Measurements from ENCODE around the gene PTEN. TPM values are rescaled to one million over a fixed set of nuclear protein-coding genes. Genes with fewer than 3 reads are reported as not detected.
"Not testable (repeated sequence)": the region's sequence is repeated elsewhere in the genome, so short reads cannot be mapped to it uniquely, and the experiment has no call there.

The PTEN gene
- total RNA-seq, 1 donor from 2014 or later, result 71.0 TPM

DNA sequence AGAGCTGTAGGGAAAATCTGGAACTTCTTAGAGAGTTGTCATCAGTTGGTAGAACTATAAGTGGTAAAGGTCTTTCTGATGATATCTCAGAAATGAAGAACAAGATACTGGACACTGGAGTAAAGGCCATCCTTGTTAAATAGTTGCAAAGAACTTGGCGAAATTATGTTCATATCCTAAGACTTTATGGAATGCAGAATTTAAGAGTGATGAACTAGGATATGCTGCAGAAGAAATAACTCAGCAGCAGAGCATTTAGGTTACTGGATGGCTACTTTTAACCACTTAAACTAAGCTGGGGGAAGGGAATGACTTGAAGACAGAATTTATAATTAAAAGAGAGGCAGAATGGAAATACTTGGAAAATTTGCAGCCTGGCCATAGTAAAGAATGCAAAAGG, 23.7 kb downstream of the PTEN start:
- DNase-seq (ENCODE audit: low spot score), result no peak
- Mint-ChIP-seq H3K27ac (ENCODE audit: unreplicated experiment) (no peak overlapping the region), H3K4me1 (ENCODE audit: unreplicated experiment) (no peaks in the 10 kb centered on the region), H3K9me3 (ENCODE audit: unreplicated experiment) (no peaks in the 10 kb centered on the region), H3K27me3 (ENCODE audit: unreplicated experiment) (no peaks in the 10 kb centered on the region), H3K36me3 (ENCODE audit: low read depth, unreplicated experiment) (peaks cover 20% of the 10 kb centered on the region), H3K4me3 (ENCODE audit: unreplicated experiment) (peak overlapping the region; percentile 72)
- TF ChIP-seq, protein P1, sequence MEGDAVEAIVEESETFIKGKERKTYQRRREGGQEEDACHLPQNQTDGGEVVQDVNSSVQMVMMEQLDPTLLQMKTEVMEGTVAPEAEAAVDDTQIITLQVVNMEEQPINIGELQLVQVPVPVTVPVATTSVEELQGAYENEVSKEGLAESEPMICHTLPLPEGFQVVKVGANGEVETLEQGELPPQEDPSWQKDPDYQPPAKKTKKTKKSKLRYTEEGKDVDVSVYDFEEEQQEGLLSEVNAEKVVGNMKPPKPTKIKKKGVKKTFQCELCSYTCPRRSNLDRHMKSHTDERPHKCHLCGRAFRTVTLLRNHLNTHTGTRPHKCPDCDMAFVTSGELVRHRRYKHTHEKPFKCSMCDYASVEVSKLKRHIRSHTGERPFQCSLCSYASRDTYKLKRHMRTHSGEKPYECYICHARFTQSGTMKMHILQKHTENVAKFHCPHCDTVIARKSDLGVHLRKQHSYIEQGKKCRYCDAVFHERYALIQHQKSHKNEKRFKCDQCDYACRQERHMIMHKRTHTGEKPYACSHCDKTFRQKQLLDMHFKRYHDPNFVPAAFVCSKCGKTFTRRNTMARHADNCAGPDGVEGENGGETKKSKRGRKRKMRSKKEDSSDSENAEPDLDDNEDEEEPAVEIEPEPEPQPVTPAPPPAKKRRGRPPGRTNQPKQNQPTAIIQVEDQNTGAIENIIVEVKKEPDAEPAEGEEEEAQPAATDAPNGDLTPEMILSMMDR (IDR thresholded peaks at IDR 0.05; ENCODE audit: unreplicated experiment), result no peak

GRCh38 chr10:87887548-87888289, 24.3 kb downstream of the PTEN start:
- H3K27me3 Mint-ChIP-seq (ENCODE audit: unreplicated experiment), result no peaks in the 10 kb centered on the region
- H3K4me3 Mint-ChIP-seq (ENCODE audit: unreplicated experiment), result peak overlapping the region; percentile 21
- no peaks in the 10 kb centered on the region for H3K4me1 Mint-ChIP-seq (ENCODE audit: unreplicated experiment)
- no peaks in the 10 kb centered on the region for H3K9me3 Mint-ChIP-seq (ENCODE audit: unreplicated experiment)
- no peak for DNase-seq (ENCODE audit: low spot score)
- H3K27ac Mint-ChIP-seq (ENCODE audit: unreplicated experiment), result no peak overlapping the region
- peaks cover 20% of the 10 kb centered on the region for H3K36me3 Mint-ChIP-seq (ENCODE audit: low read depth, unreplicated experiment)
- TF ChIP-seq, protein P1 (IDR thresholded peaks at IDR 0.05; ENCODE audit: unreplicated experiment), result no peak

- Mint-ChIP-seq H3K27ac (ENCODE audit: unreplicated experiment) (no peak overlapping the region), H3K9me3 (ENCODE audit: unreplicated experiment) (no peaks in the 10 kb centered on the region)
Measured at GRCh38 chr10:87895430-87895829, 32.0 kb downstream of the PTEN start.

GRCh38 chr10:87896216-87896615, 32.8 kb downstream of the PTEN start:
- Mint-ChIP-seq H3K27me3 (ENCODE audit: unreplicated experiment) (no peaks in the 10 kb centered on the region), H3K27ac (ENCODE audit: unreplicated experiment) (no peak overlapping the region), H3K4me3 (ENCODE audit: unreplicated experiment) (no peak overlapping the region), H3K4me1 (ENCODE audit: unreplicated experiment) (no peaks in the 10 kb centered on the region), H3K9me3 (ENCODE audit: unreplicated experiment) (no peaks in the 10 kb centered on the region), H3K36me3 (ENCODE audit: low read depth, unreplicated experiment) (peaks cover 15% of the 10 kb centered on the region)
- TF ChIP-seq, protein P1 (IDR thresholded peaks at IDR 0.05; ENCODE audit: unreplicated experiment), result no peak
- DNase-seq (ENCODE audit: low spot score), result no peak

More at GRCh38 chr10:87895430-87895829, 32.0 kb downstream of the PTEN start:
- Mint-ChIP-seq H3K4me3 (ENCODE audit: unreplicated experiment) (no peak overlapping the region), H3K27me3 (ENCODE audit: unreplicated experiment) (no peaks in the 10 kb centered on the region), H3K36me3 (ENCODE audit: low read depth, unreplicated experiment) (peaks cover 9% of the 10 kb centered on the region), H3K4me1 (ENCODE audit: unreplicated experiment) (no peaks in the 10 kb centered on the region)
- DNase-seq (ENCODE audit: low spot score), result no peak
- TF ChIP-seq, protein P1 (IDR thresholded peaks at IDR 0.05; ENCODE audit: unreplicated experiment), result no peak

DNA sequence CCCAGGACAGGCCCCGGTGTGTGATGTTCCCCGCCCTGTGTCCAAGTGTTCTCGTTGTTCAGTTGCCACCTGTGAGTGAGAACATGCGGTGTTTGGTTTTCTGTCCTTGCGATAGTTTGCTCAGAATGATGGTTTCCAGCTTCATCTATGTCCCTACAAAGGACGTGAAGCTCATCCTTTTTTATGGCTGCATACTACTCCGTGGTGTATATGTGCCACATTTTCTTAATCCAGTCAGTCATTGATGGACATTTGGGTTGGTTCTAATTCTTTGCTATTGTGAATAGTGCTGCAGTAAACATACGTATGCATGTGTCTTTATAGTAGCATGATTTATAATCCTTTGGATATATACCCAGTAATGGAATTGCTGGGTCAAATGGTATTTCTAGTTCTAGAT, 34.5 kb downstream of the PTEN start:
- not testable (repeated sequence) for H3K9me3 Mint-ChIP-seq (ENCODE audit: unreplicated experiment); DNase-seq (ENCODE audit: low spot score); H3K4me1 Mint-ChIP-seq (ENCODE audit: unreplicated experiment); H3K27ac Mint-ChIP-seq (ENCODE audit: unreplicated experiment); H3K4me3 Mint-ChIP-seq (ENCODE audit: unreplicated experiment); H3K27me3 Mint-ChIP-seq (ENCODE audit: unreplicated experiment)
- H3K36me3 Mint-ChIP-seq (ENCODE audit: low read depth, unreplicated experiment), result peaks cover 31% of the 10 kb centered on the region

- not testable (repeated sequence) for DNase-seq (ENCODE audit: low spot score); H3K27ac Mint-ChIP-seq (ENCODE audit: unreplicated experiment); H3K4me1 Mint-ChIP-seq (ENCODE audit: unreplicated experiment); H3K27me3 Mint-ChIP-seq (ENCODE audit: unreplicated experiment); H3K4me3 Mint-ChIP-seq (ENCODE audit: unreplicated experiment); H3K9me3 Mint-ChIP-seq (ENCODE audit: unreplicated experiment)
- H3K36me3 Mint-ChIP-seq (ENCODE audit: low read depth, unreplicated experiment), result peaks cover 43% of the 10 kb centered on the region
Measured at GRCh38 chr10:87903396-87903795, 40.0 kb downstream of the PTEN start.

Data from endothelial cell (in vitro differentiated cells).